ENCODE data around the gene TCF15.

TCF15 gene

DNA sequence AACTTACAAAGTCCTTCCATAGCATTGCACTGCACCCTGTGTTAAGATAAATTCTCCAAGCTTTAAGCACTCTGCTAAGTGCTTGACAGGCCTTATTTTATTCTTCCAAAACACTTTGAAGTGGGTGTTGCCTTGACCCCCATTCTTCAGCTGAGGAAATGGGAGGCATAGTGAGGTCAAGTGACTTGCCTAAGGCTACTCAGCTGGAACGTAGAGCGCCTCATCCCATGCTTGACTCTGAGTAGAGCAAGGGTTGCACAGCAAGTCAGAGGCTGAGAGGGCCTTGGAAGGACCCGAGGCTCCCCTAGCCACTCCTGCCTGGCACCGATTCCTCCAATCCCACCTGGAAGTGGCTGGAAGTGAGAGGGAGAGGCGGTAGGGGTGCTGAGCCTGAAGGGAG is 46.9 kb downstream of the TCF15 start:
- no peak for TF ChIP-seq CTCF (IDR thresholded peaks at IDR 0.05; ENCODE audit: low read length)
- no peak for TF ChIP-seq EZH2 (IDR thresholded peaks at IDR 0.05; ENCODE audit: borderline replicate concordance, low read length)
- Histone ChIP-seq H3F3A (ENCODE audit: insufficient read depth, low read length) (no peaks in the 10 kb centered on the region), H3K27ac (ENCODE audit: low read depth, low read length, poor library complexity, severe bottlenecking) (no peak overlapping the region), H3K9me3 (ENCODE audit: low read length) (no peaks in the 10 kb centered on the region), H3K79me2 (ENCODE audit: insufficient read depth, low read length) (no peaks in the 10 kb centered on the region), H3K9ac (ENCODE audit: low read length) (no peak overlapping the region), H3K36me3 (ENCODE audit: insufficient read depth, low read length) (no peaks in the 10 kb centered on the region), H3K4me2 (ENCODE audit: low read length) (no peak overlapping the region), H3K27me3 (ENCODE audit: insufficient read depth, low read length) (no peaks in the 10 kb centered on the region), H3K4me3 (ENCODE audit: low read depth, low read length, poor library complexity, severe bottlenecking) (no peak overlapping the region), H3K4me1 (ENCODE audit: insufficient read depth, low read length, severe bottlenecking) (no peaks in the 10 kb centered on the region), H4K20me1 (ENCODE audit: insufficient read depth, low read length) (no peaks in the 10 kb centered on the region), H2AFZ (ENCODE audit: low read length) (no peak overlapping the region), H3K9me2 (ENCODE audit: low read depth, low read length) (no peaks in the 10 kb centered on the region)

DNA sequence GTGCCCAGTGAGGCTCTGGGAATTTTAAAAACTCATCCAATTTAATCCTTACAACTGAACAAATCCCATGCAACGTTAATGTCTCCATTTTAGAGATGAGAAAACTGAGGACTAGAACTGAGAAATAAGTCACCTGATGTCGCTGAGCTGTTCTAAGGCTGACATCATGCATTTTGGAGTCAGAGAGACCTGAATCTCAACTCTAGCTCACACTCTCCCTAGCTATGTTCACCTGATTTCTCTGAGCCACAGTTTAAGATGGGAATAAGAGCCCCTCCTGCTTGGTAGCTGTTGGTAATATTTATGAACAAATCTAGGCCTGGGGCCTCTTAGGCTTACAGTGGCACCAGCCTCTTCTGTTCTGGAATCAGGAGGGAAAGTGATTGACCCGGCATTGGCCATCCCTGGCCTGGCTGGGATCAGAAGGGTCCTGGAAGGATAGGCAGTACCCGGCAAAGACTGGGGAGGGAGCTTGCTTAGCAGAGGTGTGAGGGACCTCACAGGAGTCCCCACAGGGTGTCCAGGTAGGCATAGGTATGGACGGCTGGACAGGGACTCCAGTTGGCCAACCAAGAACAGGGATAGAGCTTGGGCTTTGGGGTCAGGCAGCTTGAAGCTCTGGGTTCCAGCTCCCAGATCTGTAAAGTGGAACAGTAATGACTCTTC is 47.7 kb downstream of the TCF15 start:
- TF ChIP-seq CTCF (IDR thresholded peaks at IDR 0.05; ENCODE audit: low read length) (no peak), EZH2 (IDR thresholded peaks at IDR 0.05; ENCODE audit: borderline replicate concordance, low read length) (no peak)
- Histone ChIP-seq H3K9me3 (ENCODE audit: low read length) (no peaks in the 10 kb centered on the region), H3K27ac (ENCODE audit: low read depth, low read length, poor library complexity, severe bottlenecking) (no peak overlapping the region), H3K36me3 (ENCODE audit: insufficient read depth, low read length) (no peaks in the 10 kb centered on the region), H4K20me1 (ENCODE audit: insufficient read depth, low read length) (no peaks in the 10 kb centered on the region), H3K4me2 (ENCODE audit: low read length) (no peak overlapping the region), H3K79me2 (ENCODE audit: insufficient read depth, low read length) (no peaks in the 10 kb centered on the region), H3K4me3 (ENCODE audit: low read depth, low read length, poor library complexity, severe bottlenecking) (no peak overlapping the region), H3K4me1 (ENCODE audit: insufficient read depth, low read length, severe bottlenecking) (no peaks in the 10 kb centered on the region), H3F3A (ENCODE audit: insufficient read depth, low read length) (no peaks in the 10 kb centered on the region), H3K9ac (ENCODE audit: low read length) (no peak overlapping the region), H3K27me3 (ENCODE audit: insufficient read depth, low read length) (no peaks in the 10 kb centered on the region), H3K9me2 (ENCODE audit: low read depth, low read length) (no peaks in the 10 kb centered on the region), H2AFZ (ENCODE audit: low read length) (no peak overlapping the region)

- Histone ChIP-seq H3K9me3 (ENCODE audit: low read length) (no peaks in the 10 kb centered on the region), H4K20me1 (ENCODE audit: insufficient read depth, low read length) (no peaks in the 10 kb centered on the region), H2AFZ (ENCODE audit: low read length) (no peak overlapping the region), H3K79me2 (ENCODE audit: insufficient read depth, low read length) (no peaks in the 10 kb centered on the region), H3K27me3 (ENCODE audit: insufficient read depth, low read length) (no peaks in the 10 kb centered on the region), H3F3A (ENCODE audit: insufficient read depth, low read length) (no peaks in the 10 kb centered on the region), H3K27ac (ENCODE audit: low read depth, low read length, poor library complexity, severe bottlenecking) (no peak overlapping the region), H3K4me3 (ENCODE audit: low read depth, low read length, poor library complexity, severe bottlenecking) (no peak overlapping the region), H3K9ac (ENCODE audit: low read length) (no peak overlapping the region), H3K4me2 (ENCODE audit: low read length) (no peak overlapping the region), H3K36me3 (ENCODE audit: insufficient read depth, low read length) (no peaks in the 10 kb centered on the region), H3K9me2 (ENCODE audit: low read depth, low read length) (no peaks in the 10 kb centered on the region), H3K4me1 (ENCODE audit: insufficient read depth, low read length, severe bottlenecking) (no peaks in the 10 kb centered on the region)
- TF ChIP-seq EZH2 (IDR thresholded peaks at IDR 0.05; ENCODE audit: borderline replicate concordance, low read length) (no peak), CTCF (IDR thresholded peaks at IDR 0.05; ENCODE audit: low read length) (peak; percentile 91)
Measured at GRCh38 chr20:561437-562231, 48.5 kb downstream of the TCF15 start.

All from OCI-LY1 (cell line).